ENCODE data around the gene RAB24. TPM values are rescaled to one million over a fixed set of nuclear protein-coding genes. Genes with fewer than 3 reads are reported as not detected.
"Not testable (repeated sequence)": the region's sequence is repeated elsewhere in the genome, so short reads cannot be mapped to it uniquely, and the experiment has no call there.

RAB24 gene
- total RNA-seq: 10 to 100 TPM; 26.3 to 29.4 TPM

DNA sequence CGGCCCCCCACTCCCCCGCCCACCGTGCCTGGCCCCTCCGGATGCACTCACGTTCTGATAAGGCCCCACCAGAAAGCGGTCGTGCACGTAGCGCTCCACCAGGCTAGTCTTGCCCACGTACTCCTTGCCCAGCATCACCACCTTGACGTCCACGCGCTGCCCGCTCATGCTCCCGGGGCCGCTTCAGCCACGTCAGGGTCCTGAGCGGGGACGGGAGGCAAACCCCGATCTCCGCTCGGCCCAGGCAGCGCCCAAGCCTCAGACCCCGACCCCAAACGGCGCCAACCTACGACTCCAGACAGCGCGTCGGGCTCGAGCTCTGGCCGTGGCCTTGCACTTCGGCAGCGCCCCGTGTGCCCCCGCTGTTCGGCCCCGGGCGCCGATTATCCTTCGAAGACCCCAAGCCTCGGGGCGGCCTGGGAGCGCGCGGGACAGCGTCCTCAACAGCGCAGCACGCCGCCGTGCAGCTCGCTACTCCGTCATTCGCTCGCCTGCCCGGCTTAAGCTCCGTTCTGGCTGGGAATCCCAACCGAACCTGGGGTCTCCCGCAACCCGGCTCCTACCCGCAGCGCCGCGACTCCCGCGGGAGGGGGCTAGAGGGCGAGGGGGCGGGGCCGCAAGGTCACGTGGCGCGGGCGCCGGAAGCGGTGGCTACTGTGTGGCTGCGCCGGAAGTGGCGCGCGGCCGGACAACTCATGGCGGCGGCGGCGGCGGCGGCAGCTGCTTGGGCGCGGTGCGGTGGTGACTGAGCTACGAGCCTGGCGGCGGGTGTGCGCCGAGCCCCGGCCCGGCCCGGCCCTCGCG lies at the start of gene RAB24, which contains the start of gene PRELID1:
Gene RAB24 (minus strand): TSS at position 599 of the 804 bp plus-strand sequence. CDS start 431 bp downstream, at position 168.
Gene PRELID1 (plus strand): TSS at position 679 of the 804 bp plus-strand sequence. CDS start 187 bp downstream, outside the sequence.
- Mint-ChIP-seq H3K27ac (peak within 1 kb of the TSS; percentile 90), H3K4me1 (ENCODE audit: low read depth) (peaks cover 69% of the 10 kb centered on the region), H3K36me3 (ENCODE audit: insufficient read depth in 2 of 2) (peaks cover 3 to 12% of the 10 kb centered on the region in 2 donors), H3K27me3 (ENCODE audit: low read depth) (no peaks in the 10 kb centered on the region), H3K4me3 (peak within 1 kb of the TSS; percentile 87 to 90), H3K9me3 (no peaks in the 10 kb centered on the region)
- ATAC-seq (replicated peaks in 1 of 2): peak; percentile 82 to 86
- DNase-seq: peak; percentile 94 to 95

DNA sequence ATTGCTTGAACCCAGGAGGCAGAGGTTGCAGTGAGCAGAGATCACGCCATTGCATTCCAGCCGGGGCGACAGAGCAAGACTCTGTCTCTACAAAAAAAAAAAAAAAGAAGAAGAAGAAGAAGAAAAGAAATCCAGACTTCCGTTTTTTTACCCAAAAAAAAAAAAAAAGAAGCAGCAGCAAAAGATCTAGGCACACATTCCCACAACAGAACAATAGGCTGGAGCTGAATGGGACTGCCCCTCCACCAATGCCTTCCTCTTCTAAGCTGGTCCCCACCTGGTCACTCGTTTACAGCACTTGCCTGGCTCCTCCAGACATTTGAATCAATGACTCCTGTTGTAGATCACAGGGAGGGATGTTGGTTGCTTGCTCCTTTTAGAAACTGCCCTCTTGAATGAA lies 49.6 kb upstream of the RAB24 start:
- Mint-ChIP-seq H3K36me3 (ENCODE audit: insufficient read depth in 2 of 2) (peaks cover 6 to 13% of the 10 kb centered on the region in 2 donors), H3K27me3 (ENCODE audit: low read depth) (no peaks in the 10 kb centered on the region), H3K27ac (no peak overlapping the region), H3K4me3 (peak overlapping the region; percentile 17 to 34), H3K4me1 (ENCODE audit: low read depth) (peaks cover 49% of the 10 kb centered on the region), H3K9me3 (peaks cover 0 to 1% of the 10 kb centered on the region in 2 donors)
- ATAC-seq (replicated peaks in 1 of 2) (no peak), DNase-seq (no peak)

DNA sequence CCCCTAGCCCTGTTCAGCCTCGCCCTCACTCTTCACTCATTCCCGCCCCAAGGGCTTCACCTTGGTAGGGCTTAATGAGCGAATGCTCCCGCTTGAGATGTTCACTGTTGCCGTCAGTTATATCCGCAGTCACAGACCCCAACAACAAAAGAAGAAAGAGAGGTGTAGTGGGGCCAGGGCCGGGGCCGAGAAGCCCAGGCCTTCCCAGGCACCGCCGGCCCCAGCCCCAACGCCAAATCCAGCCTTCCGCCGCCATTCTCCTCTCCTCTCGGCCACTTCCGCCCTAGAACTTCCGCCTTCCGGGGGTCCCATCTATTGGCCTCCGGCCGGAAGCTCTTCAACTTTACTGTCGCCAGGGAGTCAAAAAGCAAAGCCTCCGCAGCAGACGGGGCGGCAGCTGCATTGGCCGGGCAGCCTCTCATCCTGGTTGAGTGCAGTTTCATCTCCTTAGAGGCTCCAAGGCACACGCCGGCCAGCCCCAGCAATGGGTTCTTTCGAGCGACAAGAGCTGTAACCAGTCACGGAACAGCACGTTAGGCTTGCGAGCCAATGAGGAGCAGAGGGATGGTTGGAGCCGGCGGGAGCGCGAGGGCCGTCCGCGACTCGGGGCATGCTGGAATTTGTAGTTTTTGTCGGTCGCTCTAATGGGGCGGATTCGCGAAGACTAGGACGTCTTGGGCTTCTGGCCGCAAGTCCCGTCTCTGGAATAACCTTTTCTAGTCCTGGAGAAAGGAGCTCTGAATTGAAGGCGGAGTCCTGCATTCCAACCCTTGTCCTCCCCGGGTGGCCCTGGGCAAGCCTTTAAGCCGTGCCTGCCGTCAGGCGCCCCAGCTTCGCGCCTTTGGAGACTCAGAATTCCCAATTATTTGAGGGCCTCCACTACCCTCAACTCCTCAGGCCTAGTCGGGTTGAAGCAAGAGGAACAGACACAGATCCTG lies 48.1 kb upstream of the RAB24 start, which contains the start of gene LMAN2:
Gene LMAN2 (minus strand): TSS at position 277 of the 938 bp plus-strand sequence. CDS start 21 bp downstream, at position 256.
- H3K27me3 Mint-ChIP-seq (ENCODE audit: low read depth): no peaks in the 10 kb centered on the region
- peak within 1 kb of the TSS; percentile 92 to 98 for H3K4me3 Mint-ChIP-seq
- ATAC-seq (replicated peaks in 1 of 2) (peak; percentile 97 to 98), DNase-seq (peak; percentile 89 to 95)
- H3K9me3 Mint-ChIP-seq: peaks cover 0 to 1% of the 10 kb centered on the region in 2 donors
- H3K27ac Mint-ChIP-seq: peak within 1 kb of the TSS; percentile 100
- peaks cover 48% of the 10 kb centered on the region for H3K4me1 Mint-ChIP-seq (ENCODE audit: low read depth)
- peaks cover 5 to 20% of the 10 kb centered on the region in 2 donors for H3K36me3 Mint-ChIP-seq (ENCODE audit: insufficient read depth in 2 of 2)

DNA sequence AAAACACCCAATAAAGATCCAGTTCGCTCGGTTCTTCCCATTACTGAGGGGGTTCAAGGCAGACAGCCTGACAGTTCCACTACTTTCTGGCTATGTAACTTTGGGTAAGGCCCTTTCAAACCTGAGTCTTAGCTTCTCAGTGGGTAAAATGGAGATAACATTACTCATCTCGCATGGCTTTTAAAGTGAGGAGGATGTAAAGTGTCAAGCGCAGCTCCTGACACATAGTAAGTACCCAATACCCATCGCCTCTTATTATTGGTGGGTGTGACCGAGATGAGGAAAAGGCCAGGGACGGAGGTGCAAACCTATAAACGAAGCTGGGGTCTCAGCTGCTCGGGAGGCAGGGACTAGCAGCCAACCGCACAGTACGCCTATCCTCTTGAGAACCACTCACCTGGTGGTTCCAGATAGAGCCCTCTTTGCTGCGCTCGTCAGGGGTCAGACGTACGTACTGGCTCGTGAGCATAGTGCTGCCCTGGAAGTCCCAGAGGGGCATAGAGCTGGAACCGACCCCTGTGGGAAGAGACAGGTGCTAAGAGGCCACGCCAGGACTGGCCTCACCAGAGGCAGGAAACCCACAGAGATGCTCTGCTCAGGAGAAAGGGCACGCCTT lies 47.4 kb upstream of the RAB24 start:
- Mint-ChIP-seq H3K4me3 (peak overlapping the region; percentile 92 to 98), H3K36me3 (ENCODE audit: insufficient read depth in 2 of 2) (peaks cover 4 to 20% of the 10 kb centered on the region in 2 donors)

DNA sequence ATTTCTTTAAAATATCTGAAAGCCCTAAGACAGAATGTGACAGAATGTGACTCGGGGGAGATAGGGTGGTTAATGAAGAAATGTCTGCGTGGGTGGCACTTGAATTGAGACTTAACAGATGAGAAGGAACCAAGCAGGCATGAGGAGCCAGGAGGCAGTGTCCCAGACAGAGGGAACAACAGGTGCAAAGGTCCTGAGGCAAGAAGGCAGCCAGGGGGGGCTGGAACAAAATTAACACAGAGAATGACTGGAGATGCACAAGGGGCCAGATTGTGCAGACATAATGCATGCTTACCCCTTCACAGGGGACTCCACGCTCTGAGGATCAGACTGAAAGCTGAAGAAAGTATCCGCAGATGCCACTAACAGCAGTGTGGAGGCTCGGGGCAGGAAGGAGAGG lies 46.2 kb upstream of the RAB24 start:
- Mint-ChIP-seq H3K36me3 (ENCODE audit: insufficient read depth in 2 of 2) (peaks cover 1 to 16% of the 10 kb centered on the region in 2 donors), H3K4me1 (ENCODE audit: low read depth) (peaks cover 40% of the 10 kb centered on the region), H3K9me3 (no peaks in the 10 kb centered on the region), H3K27me3 (ENCODE audit: low read depth) (no peaks in the 10 kb centered on the region), H3K27ac (peak overlapping the region; percentile 53), H3K4me3 (peak overlapping the region; percentile 92 to 98)
- DNase-seq (no peak), ATAC-seq (replicated peaks in 1 of 2) (no peak)

More for the DNA sequence above, 47.4 kb upstream of the RAB24 start:
- peak overlapping the region; percentile 100 for H3K27ac Mint-ChIP-seq
- peaks cover 44% of the 10 kb centered on the region for H3K4me1 Mint-ChIP-seq (ENCODE audit: low read depth)
- ATAC-seq (replicated peaks in 1 of 2) (peak in 1 of 2 donors; percentile 9), DNase-seq (no peak)
- no peaks in the 10 kb centered on the region for H3K9me3 Mint-ChIP-seq
- H3K27me3 Mint-ChIP-seq (ENCODE audit: low read depth): no peaks in the 10 kb centered on the region

DNA sequence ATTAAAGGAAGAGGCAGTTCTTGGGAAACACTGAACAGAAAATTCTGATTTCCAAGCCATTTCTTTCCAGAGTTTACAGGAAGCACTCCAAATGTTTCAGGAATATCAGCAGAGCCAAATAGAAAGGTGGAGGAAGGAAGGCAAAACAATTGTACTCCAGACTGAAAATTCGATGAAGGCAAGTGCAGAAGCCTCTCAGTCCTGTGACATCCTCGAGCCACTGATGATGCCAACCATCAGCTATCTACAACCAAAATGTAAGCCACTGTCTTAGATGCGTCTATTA lies 45.8 kb upstream of the RAB24 start:
- H3K27ac Mint-ChIP-seq: peak overlapping the region; percentile 53
- no peak for DNase-seq
- peaks cover 40% of the 10 kb centered on the region for H3K4me1 Mint-ChIP-seq (ENCODE audit: low read depth)
- H3K27me3 Mint-ChIP-seq (ENCODE audit: low read depth): no peaks in the 10 kb centered on the region
- ATAC-seq (replicated peaks in 1 of 2): no peak
- H3K4me3 Mint-ChIP-seq: peak overlapping the region; percentile 92 to 98
- H3K36me3 Mint-ChIP-seq (ENCODE audit: insufficient read depth in 2 of 2): peaks cover 1 to 19% of the 10 kb centered on the region in 2 donors
- H3K9me3 Mint-ChIP-seq: no peaks in the 10 kb centered on the region

DNA sequence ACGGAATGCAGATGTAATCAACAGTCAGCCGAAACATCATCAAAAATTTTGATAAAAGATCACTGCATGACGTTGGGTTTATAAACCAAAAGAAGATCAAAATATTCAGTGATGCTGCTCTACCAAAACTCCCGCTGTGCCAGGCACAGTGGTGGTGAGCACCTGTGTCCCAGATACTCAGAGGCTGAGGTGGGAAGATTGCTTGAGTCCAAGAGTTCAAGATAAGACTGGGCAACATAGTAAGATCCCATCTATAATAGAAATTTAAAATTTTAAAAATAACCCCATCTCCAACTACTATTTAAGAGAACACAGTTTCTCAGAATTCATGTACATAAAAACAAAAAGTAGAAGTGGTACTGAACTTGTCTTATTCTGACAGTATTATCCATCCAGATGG lies 44.2 kb upstream of the RAB24 start:
- H3K27ac Mint-ChIP-seq: peak overlapping the region; percentile 65
- peaks cover 5 to 23% of the 10 kb centered on the region in 2 donors for H3K36me3 Mint-ChIP-seq (ENCODE audit: insufficient read depth in 2 of 2)
- H3K4me1 Mint-ChIP-seq (ENCODE audit: low read depth): peaks cover 46% of the 10 kb centered on the region
- DNase-seq: no peak
- peak overlapping the region in 1 of 2 donors; percentile 68 for H3K4me3 Mint-ChIP-seq
- no peaks in the 10 kb centered on the region for H3K9me3 Mint-ChIP-seq
- no peak for ATAC-seq (replicated peaks in 1 of 2)
- no peaks in the 10 kb centered on the region for H3K27me3 Mint-ChIP-seq (ENCODE audit: low read depth)

DNA sequence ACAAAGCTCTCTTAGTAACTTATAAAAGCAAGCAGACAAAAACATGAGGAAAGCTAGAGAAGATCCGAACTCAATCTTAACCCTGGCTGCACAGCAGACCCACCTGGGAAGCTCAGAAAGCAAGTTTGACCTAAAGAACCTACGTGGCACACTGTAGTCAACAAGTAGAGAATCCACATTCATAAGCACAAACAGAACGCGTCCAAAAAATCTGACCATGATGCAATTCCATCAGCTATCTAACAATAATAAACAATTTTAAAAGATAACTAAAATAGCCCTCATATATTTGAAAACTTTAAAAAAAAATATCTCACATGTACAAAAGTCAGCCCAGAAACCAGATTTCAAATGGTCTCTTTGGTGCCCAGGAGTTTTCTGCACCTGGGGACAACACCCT lies 43.3 kb upstream of the RAB24 start:
- Mint-ChIP-seq H3K9me3 (no peaks in the 10 kb centered on the region), H3K27me3 (ENCODE audit: low read depth) (no peaks in the 10 kb centered on the region), H3K27ac (peak overlapping the region; percentile 65), H3K4me1 (ENCODE audit: low read depth) (peaks cover 41% of the 10 kb centered on the region), H3K4me3 (peak overlapping the region in 1 of 2 donors; percentile 68), H3K36me3 (ENCODE audit: insufficient read depth in 2 of 2) (peaks cover 5 to 23% of the 10 kb centered on the region in 2 donors)
- no peak for DNase-seq
- no peak for ATAC-seq (replicated peaks in 1 of 2)

DNA sequence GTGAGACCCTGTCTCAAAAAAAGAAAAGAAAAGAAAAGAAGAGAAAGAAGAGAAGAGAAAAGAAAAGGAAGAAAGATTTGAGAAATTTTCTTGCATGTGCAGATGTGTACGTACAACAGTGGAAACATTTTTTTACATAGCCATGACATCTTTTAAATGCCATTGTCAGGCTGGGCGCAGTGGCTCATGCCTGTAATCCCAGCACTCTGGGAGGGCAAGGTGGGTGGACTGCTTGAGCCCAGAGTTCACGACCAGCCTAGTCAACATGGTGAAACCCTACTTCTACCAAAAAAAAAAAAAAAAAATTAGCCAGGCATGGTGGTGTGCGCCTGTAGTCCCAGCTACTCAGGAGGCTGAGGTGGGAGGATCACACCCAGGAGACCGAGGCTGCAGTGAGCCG lies 41.4 kb upstream of the RAB24 start:
- Mint-ChIP-seq H3K27ac (no peak overlapping the region), H3K27me3 (ENCODE audit: low read depth) (no peaks in the 10 kb centered on the region), H3K9me3 (no peaks in the 10 kb centered on the region), H3K36me3 (ENCODE audit: insufficient read depth in 2 of 2) (peaks cover 7 to 33% of the 10 kb centered on the region in 2 donors), H3K4me1 (ENCODE audit: low read depth) (peaks cover 38% of the 10 kb centered on the region), H3K4me3 (no peak overlapping the region)
- DNase-seq (no peak), ATAC-seq (replicated peaks in 1 of 2) (no peak)

DNA sequence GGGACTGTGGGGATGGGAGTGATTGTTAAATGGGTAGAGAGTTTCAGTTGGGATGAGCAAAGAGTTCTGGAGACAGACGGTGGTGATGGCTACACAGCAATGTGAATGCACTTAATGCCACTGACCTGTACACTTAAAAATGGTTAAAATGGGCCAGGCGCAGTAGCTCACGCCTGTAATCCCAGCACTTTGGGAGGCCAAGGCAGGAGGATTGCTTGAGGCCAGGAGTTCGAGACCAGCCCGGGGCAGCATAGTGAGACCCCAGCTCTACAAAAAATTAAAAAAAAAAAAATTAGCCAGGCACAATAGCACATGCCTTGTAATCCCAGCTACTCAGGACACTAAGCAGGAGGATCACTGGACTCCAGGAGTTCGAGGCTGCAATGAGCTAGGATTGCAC lies 40.3 kb upstream of the RAB24 start:
- peaks cover 11 to 35% of the 10 kb centered on the region in 2 donors for H3K36me3 Mint-ChIP-seq (ENCODE audit: insufficient read depth in 2 of 2)
- DNase-seq: no peak
- no peaks in the 10 kb centered on the region for H3K27me3 Mint-ChIP-seq (ENCODE audit: low read depth)
- H3K9me3 Mint-ChIP-seq: no peaks in the 10 kb centered on the region
- ATAC-seq (replicated peaks in 1 of 2): no peak
- H3K4me1 Mint-ChIP-seq (ENCODE audit: low read depth): peaks cover 35% of the 10 kb centered on the region
- H3K4me3 Mint-ChIP-seq: no peak overlapping the region
- peak overlapping the region; percentile 15 for H3K27ac Mint-ChIP-seq

DNA sequence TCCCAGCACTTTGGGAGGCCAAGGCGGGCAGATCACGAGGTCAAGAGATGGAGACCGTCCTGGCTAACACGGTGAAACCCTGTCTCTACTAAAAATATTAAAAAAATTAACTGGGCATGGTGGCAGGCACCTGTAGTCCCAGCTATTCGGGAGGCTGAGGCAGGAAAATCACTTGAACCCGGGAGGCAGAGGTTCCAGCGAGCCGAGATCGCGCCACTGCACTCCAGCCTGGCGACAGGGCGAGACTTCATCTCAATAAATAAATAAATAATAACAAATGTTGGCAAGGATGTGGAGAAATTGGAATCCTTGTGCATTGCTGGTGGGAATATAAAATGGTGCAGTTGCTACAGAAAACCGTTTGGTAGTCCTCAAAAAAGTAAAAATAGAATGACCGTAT lies 39.5 kb upstream of the RAB24 start:
- H3K27ac Mint-ChIP-seq; H3K9me3 Mint-ChIP-seq; H3K4me3 Mint-ChIP-seq; DNase-seq; H3K27me3 Mint-ChIP-seq (ENCODE audit: low read depth); ATAC-seq (replicated peaks in 1 of 2): not testable (repeated sequence)
- Mint-ChIP-seq H3K4me1 (ENCODE audit: low read depth) (peaks cover 35% of the 10 kb centered on the region), H3K36me3 (ENCODE audit: insufficient read depth in 2 of 2) (peaks cover 11 to 35% of the 10 kb centered on the region in 2 donors)

DNA sequence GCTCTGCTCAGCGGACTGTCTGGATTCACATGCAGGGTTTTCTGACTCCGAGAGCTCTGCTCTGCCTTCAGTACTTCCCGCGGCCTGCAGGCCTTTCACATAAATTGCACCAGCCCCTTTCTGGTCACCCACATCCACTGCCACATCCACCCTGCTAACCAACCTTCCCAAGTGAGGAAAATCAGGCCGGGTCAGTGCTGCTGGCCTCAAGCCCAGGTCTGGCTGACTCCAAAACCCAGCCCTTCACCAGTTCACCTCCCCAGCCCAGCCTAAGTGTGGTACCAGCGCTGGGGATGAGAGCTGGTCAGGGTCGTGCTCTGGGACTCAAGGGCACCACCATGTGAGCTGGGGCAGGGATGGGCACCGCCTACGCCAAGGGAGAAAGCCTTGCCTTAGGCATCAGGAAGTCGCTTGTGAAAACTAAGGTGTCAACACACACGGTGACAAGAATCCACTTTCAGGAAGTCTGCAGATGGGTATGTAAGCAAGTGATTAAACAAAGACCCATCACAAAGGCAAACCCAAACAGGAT lies 35.7 kb upstream of the RAB24 start:
- DNase-seq (no peak), ATAC-seq (replicated peaks in 1 of 2) (no peak)
- Mint-ChIP-seq H3K27ac (peak overlapping the region; percentile 89), H3K27me3 (ENCODE audit: low read depth) (no peaks in the 10 kb centered on the region), H3K4me1 (ENCODE audit: low read depth) (peaks cover 30% of the 10 kb centered on the region), H3K36me3 (ENCODE audit: insufficient read depth in 2 of 2) (peaks cover 10 to 35% of the 10 kb centered on the region in 2 donors), H3K9me3 (no peaks in the 10 kb centered on the region), H3K4me3 (no peak overlapping the region)
